Eye (tissue), 1 donor: Measurements from ENCODE around the gene GMPR.

Experiments
- DNase-seq: peaks from one replicate; pipeline ENCODE4 v3.0.0-alpha.2; 2015

GMPR gene

DNA sequence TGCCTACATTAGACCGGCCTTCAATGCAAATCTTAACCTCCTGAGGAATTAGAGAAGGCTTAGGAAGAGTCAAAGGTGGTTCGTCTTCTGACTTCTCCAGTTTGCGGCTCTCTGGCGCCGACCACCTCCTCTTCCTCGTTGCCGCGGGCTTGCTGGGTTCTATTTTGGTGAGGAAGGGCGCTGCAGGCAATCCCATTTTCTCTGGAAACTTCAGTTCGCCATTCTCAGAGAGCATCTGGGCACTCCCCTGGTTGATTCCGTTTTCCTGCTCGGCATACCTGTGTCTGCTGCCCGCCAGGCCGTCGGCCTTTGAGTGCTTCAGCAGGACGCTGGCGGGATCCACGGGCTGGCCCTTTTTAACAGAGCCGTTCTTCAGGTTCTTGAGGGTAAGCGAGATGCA lies 67.9 kb downstream of the GMPR start:
- no peak for DNase-seq

GRCh38 chr6:16311763-16312162 lies 73.4 kb downstream of the GMPR start:
- DNase-seq: no peak

GRCh38 chr6:16313732-16314131 lies 75.3 kb downstream of the GMPR start:
- no peak for DNase-seq

DNA sequence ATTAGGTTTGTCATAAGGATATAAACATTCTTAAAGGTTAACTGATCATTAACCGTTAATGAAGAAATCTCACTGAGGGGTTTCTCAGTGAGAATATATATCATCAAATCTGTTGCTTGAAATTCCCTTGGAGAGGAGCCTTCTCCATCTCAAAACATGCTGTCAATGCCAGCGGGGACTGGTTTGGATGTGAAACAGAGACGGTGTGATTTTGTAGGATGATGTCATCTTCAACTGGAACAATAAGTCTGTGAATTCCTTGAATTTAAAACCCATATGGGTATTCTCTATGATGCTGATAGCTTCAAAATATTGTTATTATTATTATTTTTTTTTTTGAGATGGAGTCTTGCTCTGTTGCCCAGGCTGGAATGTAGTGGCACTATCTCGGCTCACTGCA lies 75.9 kb downstream of the GMPR start:
- DNase-seq: no peak

DNA sequence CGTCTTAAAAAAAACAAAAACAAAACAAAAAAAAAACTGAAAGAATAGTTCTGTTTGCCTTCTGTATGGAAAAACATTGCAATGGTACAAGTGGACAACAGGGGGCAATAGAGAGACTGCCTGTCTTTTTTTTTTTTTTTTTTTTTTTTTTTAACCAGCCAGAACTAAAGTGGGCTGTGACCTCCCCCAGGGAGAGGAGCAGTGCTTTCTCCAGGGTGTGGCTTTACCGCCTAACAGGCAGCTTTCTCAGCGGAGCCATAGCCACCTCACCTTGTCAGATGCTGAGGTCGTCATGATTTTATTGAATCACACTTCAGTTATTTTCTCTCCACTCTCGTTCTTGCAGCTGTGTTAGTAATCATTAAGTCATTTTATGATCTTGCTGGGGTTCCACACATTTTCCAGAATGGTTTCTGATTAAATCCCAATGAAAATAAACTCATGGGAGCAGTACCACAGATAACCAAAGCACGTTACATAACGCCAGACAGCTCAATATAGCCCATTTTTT lies 78.4 kb downstream of the GMPR start:
- DNase-seq: peak; percentile 66

DNA sequence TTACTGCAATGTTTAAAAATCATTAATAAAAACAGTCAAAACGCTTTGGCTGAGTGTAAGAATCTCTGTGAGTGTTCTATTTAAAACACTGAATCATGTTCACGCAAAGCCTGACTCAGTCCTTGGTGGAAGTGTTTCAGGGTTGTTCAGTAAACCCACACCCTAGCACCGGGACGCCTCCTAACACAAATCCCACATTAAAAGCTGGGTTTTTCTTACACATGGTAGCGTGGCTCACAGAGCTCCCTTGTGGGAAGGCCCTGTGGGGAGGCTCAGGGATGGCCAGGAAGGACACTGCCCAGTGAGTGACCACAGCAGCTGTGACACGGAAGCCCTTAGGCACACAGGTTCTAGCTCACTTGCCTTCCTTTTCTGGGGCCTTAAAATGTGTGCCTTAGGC lies 80.2 kb downstream of the GMPR start:
- no peak for DNase-seq

DNA sequence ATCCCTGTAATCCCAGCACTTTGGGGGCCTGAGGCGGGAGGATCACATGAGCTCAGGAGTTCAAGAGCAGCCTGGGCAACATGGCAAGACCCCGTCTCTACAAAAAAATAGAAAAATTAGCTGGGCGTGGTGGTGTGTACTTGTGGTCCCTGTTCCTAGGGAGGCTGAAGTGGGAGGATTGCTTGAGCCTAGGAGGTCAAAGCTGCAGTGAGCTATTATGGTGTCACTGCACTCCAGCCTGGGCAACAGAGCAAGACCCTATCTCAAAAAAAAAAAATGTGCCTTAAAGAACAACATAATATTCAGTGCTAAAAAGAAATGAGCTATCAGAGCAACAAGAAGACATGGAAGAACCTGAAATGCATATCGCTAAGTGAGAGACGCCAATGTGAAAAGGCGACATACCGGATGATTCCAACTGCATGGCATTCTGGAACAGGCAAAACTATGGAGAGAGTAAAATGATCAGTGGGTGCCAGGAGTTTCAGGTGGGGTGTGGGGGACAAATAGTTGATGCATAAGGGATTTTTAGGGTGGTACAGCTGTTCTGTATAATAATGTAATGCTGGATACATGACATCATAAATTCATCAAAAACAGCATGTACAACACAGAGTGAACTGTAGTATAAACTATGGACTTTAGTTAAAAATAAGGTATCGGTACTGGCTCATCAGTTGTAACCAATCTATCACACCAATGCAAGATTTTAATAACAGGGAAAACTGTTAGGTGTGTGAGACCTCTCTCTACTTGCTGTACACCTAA lies 80.8 kb downstream of the GMPR start:
- no peak for DNase-seq

- DNase-seq: peak; percentile 73
Measured at GRCh38 chr6:16319813-16320532, 81.6 kb downstream of the GMPR start.

DNA sequence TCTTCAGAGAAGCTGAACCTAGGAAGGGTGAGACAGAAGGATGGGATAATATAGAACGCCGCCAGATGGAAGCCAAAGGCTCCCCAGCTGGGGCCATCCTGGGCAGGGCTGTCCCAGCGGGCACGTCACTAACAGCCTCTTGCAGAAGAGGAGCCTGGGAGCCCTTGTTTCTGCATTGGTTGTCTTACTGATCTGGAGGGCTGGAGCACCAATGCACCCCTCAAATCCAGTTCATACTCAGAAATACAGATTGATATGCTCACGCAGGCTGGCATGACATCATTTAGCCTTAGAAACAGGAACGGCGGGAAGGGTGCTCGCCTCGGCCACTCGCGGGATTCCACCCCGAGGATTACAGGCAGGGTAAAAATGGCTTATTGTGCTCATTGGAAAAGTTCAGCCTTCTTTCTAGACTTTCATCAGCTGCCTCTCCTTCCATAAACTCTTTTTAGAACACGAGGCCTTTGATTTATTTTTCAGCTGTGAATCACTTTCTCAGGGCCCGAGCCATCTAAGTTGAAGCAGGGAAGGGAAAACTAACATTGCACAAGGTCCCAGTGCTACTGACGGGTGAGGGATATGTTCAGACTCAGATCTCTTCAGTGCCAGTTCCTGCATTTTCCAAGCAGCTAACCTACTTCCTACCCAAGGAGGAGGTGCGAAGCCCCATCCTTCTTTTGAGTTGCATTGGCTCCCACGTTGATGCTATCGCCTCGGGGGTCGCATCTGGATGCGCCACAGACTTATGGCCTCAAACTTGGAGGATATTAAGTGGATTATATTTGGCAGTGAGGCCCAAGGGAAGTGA lies 82.3 kb downstream of the GMPR start:
- DNase-seq: no peak

DNA sequence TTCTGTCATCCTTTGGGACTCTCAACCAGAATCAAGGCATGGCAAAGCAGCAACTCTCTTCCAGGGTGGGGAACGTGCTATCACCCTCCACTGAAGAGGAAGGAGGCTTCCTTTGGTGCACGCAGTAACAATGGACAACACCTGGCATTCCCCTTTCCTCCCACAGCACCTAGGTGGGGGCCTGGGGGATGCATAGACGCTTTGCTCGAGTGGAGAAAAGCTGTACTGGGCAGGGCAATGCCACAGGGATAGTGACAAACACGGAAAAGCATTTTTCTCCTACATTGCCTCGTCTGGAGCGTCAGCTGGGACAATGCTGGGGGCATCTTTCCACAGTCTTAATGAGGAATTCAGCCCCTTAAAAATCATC lies 82.9 kb downstream of the GMPR start:
- DNase-seq: no peak

DNA sequence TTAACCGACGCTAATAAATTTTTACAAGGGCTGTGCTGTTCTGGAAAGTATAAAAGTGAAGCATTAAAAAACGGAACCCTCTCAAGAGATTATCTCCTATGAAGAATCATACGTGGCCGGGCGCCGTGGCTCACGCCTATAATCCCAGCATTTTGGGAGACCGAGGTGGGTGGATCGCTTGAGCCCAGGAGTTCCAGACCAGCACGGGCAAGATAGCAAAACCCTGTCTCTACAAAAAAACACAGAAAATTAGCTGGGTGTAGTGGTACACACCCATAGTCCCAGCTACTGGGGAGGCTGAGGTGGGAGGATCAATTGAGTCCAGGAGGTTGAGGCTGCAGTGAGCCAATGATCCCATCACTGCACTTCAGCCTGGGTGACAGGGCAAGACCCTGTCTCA lies 83.4 kb downstream of the GMPR start:
- DNase-seq: no peak

DNA sequence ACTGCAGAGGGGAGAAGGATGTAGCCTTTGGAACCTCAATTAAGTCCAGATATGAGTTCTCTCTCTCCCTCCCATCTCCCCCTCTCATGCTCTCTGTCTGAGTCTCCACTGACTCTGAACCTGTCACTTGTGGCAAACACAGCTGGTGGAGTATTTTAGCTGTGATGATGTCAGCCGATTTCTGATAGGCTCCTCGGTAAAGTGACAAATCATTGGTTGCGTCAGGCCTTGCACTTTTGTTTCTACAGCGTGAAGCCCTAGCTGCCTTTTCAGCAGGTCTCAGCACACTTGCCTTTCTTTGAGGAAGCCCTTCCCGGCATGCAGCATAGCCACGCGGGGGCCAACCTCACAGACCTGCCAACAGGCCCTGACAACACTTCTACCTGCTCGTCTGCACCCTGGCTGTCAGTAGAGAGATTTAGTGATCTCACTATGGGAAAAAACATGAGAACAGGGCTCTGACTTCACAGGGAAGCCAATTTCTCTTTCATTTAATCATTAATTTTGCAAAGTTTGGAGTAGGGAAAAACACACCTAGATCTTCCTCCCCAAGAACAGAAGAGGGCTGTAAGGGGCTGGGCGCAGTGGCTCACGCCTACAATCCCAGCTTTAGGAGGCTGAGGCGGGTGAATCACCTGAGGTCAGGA lies 84.4 kb downstream of the GMPR start:
- DNase-seq: peak; percentile 77

GRCh38 chr6:16324184-16324583 lies 85.8 kb downstream of the GMPR start:
- DNase-seq: no peak

DNA sequence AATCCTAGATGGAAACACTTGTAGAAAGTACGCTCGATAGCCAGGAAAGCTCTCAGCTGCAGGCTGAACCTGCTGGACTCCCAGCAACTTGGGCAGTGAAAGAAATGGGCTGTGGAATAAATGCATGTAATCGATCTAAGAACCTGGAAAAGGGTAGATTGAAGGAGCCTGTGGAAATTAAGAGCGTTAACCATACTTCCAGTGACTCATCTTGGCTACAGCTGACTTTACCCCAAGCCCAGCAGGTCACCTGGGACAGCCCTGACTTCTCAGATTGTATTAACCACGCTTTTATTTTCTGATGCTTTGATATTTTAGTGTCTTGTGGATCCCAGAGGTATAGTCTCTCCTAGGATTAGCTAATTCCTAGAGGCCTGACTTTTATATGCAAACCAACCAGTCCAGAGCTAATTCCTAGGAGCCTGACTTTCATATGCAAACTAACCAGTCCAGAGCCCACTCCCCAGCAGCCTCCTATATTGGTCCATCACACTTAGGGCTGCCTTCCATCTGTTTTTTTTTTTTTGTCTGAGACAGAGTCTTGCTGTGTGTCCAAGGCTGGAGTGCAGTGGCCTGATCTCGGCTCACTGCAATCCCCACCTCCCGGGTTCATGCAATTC lies 86.3 kb downstream of the GMPR start:
- no peak for DNase-seq

GRCh38 chr6:16326531-16326930 lies 88.1 kb downstream of the GMPR start:
- no peak for DNase-seq

- no peak for DNase-seq
Measured at GRCh38 chr6:16326971-16327776, 88.8 kb downstream of the GMPR start.

GRCh38 chr6:16327777-16328325 lies 89.5 kb downstream of the GMPR start:
- DNase-seq: no peak

GRCh38 chr6:16329233-16329632 lies 90.8 kb downstream of the GMPR start:
- DNase-seq: no peak

- DNase-seq: peak; percentile 86
Measured at GRCh38 chr6:16331384-16332174, 93.2 kb downstream of the GMPR start.

DNA sequence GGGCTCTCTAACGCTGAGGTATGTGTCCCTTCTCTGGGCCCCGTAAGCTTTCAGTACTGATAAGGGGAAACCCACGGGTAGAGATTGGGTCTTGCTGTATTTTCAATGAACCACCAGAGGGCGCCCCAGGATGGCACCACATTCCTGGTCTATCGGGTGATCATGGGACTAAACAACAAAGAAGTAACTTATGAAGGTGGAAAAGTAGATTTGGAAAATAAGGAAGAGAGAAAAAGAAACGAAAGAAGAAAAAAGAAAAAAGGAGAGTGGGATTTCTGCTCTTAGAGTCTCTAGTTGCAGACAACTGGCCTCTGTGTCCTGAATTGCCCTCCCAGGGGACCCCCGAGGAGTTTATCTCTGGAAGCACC lies 93.8 kb downstream of the GMPR start:
- peak; percentile 94 for DNase-seq

DNA sequence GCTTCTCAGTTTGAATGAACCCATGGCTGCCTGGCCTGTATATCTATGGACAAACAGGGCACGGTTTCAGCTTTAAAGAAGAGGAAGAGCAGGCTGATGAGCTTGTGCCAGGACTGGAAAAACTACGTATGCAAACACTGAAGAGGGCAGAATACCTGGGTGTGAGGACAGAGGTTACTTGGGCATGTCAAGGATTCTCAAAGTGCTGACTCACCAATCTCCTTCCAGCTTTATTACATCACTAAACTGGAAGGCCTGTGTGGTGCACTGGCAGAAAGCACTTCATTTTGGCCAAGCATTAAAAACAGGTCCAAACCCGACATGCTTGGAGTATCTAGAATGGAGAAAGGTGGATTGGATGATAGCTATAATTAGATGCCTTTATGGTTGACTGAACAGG lies 95.2 kb downstream of the GMPR start:
- DNase-seq: no peak
